Measurements from ENCODE around the gene UST. TPM values are rescaled to one million over a fixed set of nuclear protein-coding genes. Genes with fewer than 3 reads are reported as not detected.

The UST gene, protein sequence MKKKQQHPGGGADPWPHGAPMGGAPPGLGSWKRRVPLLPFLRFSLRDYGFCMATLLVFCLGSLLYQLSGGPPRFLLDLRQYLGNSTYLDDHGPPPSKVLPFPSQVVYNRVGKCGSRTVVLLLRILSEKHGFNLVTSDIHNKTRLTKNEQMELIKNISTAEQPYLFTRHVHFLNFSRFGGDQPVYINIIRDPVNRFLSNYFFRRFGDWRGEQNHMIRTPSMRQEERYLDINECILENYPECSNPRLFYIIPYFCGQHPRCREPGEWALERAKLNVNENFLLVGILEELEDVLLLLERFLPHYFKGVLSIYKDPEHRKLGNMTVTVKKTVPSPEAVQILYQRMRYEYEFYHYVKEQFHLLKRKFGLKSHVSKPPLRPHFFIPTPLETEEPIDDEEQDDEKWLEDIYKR
- total RNA-seq (1 to 10 TPM; 1.2 to 2.3 (median 2.0) TPM), polyA plus RNA-seq (1 to 10 TPM in 2 of 3 donors, under 1 TPM in 1; 0.79 to 2.6 (median 1.3) TPM)
- long read RNA-seq, donor 1, result 0 reads
- long read RNA-seq, donor 2, full-length matches to known transcripts, result 4 of 7 reads
- long read RNA-seq, donor 2, partial matches to known transcripts, result 1 of 7 reads
- long read RNA-seq, donor 2, other reads (novel, unspliced or antisense), result 2 of 7 reads

DNA sequence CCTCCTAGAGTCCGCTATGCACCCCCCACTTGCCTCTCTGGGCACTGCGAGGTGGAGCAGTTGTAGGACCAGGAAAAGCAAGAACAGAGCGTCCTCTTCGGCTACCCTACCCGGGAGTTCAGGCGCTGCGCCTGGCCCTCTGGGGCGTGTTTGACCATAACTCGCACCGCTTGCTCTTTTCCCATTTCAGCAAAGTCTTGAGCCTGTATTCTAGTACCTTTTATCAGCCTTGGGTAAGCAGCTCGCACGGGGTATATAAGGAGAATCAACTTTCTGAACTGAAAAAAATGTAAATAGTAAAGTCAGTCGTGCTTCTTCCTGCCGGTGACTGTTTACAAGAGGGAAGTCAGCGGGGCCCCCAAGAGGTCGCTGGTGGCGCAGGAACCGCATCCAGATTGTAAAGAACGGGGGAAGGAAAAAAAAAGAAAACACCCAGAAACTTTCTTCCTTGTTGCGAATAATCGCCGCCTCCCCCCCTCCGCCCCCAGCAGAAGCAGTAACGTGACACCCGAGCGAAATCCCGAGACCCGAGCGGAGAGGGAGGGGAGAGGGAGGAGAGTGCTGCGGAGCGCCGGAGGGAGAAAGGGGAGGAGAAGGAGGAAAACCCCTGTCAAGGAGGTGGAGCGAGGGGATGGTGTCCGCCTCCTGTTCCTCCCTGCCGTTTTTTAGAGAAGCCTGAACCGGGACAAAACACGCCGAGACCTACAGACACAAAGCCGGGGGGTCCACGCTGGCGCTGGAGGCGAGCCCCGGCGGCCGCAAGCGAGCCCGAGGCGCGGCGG is at the start of gene UST:
UST (plus strand) TSS at position 668 of the 782 bp plus-strand sequence. CDS start 401 bp downstream, outside the sequence.
- TF ChIP-seq, protein P1, sequence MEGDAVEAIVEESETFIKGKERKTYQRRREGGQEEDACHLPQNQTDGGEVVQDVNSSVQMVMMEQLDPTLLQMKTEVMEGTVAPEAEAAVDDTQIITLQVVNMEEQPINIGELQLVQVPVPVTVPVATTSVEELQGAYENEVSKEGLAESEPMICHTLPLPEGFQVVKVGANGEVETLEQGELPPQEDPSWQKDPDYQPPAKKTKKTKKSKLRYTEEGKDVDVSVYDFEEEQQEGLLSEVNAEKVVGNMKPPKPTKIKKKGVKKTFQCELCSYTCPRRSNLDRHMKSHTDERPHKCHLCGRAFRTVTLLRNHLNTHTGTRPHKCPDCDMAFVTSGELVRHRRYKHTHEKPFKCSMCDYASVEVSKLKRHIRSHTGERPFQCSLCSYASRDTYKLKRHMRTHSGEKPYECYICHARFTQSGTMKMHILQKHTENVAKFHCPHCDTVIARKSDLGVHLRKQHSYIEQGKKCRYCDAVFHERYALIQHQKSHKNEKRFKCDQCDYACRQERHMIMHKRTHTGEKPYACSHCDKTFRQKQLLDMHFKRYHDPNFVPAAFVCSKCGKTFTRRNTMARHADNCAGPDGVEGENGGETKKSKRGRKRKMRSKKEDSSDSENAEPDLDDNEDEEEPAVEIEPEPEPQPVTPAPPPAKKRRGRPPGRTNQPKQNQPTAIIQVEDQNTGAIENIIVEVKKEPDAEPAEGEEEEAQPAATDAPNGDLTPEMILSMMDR (IDR thresholded peaks at IDR 0.05), result peak; percentile 8
- no peaks in the 10 kb centered on the region for H3K9me3 ChIP-seq
- intact Hi-C loops (cut with DNase I), result loop anchor here (2.0 to 5.0 kb wide), 2 partner anchors 200 to 201 kb away; no protein-coding TSS in a partner anchor
- 1% methylated on average over 34 to 50 of the region's 50 CpGs for WGBS, 3 donors
- ATAC-seq, result peak; percentile 71 to 83 (median 76)
- peak; percentile 87 to 90 for DNase-seq
- H3K27me3 ChIP-seq (ENCODE audit: insufficient read depth in 3 of 3, low read length in 2 of 3), result peaks cover 0 to 22% (median 4%) of the 10 kb centered on the region in 3 donors
- no peaks in the 10 kb centered on the region for H3K4me1 ChIP-seq
- H3K4me3 ChIP-seq, result peak within 1 kb of the TSS; percentile 78
- no peaks in the 10 kb centered on the region for H3K36me3 ChIP-seq (ENCODE audit: insufficient read depth in 1 of 2, low read depth in 1 of 2)
- H3K27ac ChIP-seq, result peak within 1 kb of the TSS; percentile 57

DNA sequence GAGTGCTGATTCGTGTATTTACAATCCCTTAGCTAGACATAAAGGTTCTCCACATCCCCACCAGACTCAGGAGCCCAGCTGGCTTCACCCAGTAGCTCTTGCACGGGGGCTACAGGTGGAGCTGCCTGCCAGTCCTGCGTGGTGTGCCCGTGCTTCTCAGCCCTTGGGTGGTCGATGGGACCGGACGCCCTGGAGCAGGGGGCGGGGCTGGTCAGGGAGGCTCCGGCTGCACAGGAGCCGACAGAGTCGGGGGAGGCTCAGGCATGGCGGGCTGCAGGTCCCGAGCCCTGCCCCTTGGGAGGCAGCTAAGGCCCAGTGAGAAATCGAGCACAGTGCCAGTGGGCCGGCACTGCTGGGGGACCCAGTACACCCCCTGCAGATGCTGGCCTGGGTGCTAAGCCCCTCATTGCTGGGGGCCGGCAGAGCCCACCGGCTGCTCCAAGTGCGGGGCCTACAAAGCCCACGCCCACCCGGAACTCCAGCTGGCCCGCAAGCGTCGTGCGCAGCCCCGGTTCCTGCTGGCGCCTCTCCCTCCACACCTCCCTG is 48.9 kb upstream of the UST start:
- Histone ChIP-seq H3K36me3 (ENCODE audit: insufficient read depth in 1 of 2, low read depth in 1 of 2) (no peaks in the 10 kb centered on the region), H3K4me3 (no peak overlapping the region), H3K9me3 (no peaks in the 10 kb centered on the region), H3K27me3 (ENCODE audit: insufficient read depth in 3 of 3, low read length in 2 of 3) (no peaks in the 10 kb centered on the region), H3K4me1 (no peaks in the 10 kb centered on the region), H3K27ac (no peak overlapping the region)
- intact Hi-C loops (cut with DNase I), result no loop called here
- TF ChIP-seq, protein P1 (IDR thresholded peaks at IDR 0.05), result no peak
- ATAC-seq (no peak), DNase-seq (no peak)
- WGBS, 3 donors, result 91 to 96% (median 94%) methylated on average over 17 to 26 of the region's 26 CpGs

DNA sequence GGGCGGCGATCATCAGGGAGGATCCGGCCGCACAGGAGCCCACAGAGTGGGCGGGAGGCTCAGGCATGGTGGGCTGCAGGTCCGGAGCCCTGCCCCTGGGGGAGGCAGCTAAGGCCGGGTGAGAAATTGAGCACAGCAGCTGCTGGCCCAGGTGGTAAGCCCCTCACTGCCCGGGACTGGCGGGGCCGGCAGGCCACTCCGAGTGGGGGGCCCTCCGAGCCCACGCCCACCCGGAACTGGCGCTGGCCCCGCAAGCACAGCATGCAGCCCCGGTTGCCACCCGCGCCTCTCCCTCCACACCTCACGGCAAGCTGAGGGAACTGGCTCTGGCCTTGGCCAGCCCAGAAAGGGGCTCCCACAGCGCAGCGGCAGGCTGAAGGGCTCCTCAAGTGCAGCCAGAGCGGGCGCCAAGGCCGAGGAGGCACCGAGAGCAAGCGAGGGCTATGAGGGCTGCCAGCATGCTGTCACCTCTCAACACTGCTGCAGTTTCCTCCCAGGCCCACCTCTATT is 48.1 kb upstream of the UST start:
- Histone ChIP-seq H3K4me3 (no peak overlapping the region), H3K36me3 (ENCODE audit: insufficient read depth in 1 of 2, low read depth in 1 of 2) (no peaks in the 10 kb centered on the region), H3K9me3 (no peaks in the 10 kb centered on the region), H3K27me3 (ENCODE audit: insufficient read depth in 3 of 3, low read length in 2 of 3) (no peaks in the 10 kb centered on the region), H3K27ac (no peak overlapping the region), H3K4me1 (no peaks in the 10 kb centered on the region)
- DNase-seq, result no peak
- intact Hi-C loops (cut with DNase I), result no loop called here
- TF ChIP-seq, protein P1 (IDR thresholded peaks at IDR 0.05), result no peak
- ATAC-seq, result no peak
- 92 to 93% (median 93%) methylated on average over 20 to 27 of the region's 27 CpGs for WGBS, 3 donors

DNA sequence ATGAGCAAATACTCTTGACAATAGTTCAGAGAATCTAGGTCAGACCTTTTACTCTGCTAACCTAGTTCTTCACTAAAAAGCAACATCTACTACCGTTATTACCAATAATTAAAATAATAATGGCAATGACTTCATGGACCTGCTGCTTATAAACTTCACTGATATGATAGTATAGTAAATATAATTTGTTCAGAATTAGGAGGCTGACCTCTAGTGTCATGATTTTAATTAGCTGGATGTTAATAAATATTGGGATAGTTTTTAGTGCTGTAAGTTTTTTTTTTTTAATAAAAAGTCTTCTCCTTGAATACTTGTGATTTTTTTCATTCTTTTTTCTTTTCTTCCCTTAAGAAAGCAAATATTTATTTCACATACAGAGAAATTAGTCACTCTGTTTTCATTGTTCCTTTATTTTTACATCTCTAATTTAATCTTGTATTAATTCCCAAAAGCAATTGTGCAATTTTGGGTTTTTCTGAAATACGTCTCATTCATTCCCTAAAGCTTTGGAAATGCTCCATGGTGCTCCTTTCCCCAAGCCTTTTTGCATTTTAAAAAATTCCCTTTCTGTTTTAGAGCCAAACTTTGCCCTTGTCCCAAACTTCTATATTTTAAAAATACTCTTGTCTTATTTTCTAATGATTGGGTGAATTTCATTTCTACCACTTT is 46.6 kb upstream of the UST start:
- intact Hi-C loops (cut with DNase I), result loop anchor here (2.0 to 5.0 kb wide), 2 partner anchors 121 to 123 kb away; no protein-coding TSS in a partner anchor
- ATAC-seq (no peak), DNase-seq (no peak)
- Histone ChIP-seq H3K4me1 (no peaks in the 10 kb centered on the region), H3K27ac (no peak overlapping the region), H3K9me3 (no peaks in the 10 kb centered on the region), H3K36me3 (ENCODE audit: insufficient read depth in 1 of 2, low read depth in 1 of 2) (no peaks in the 10 kb centered on the region), H3K27me3 (ENCODE audit: insufficient read depth in 3 of 3, low read length in 2 of 3) (no peaks in the 10 kb centered on the region), H3K4me3 (peak overlapping the region; percentile 46)
- TF ChIP-seq, protein P1 (IDR thresholded peaks at IDR 0.05), result peak; percentile 15
- 42 to 48% (median 45%) methylated on average over 2 of the region's 2 CpGs for WGBS, 3 donors

Measured in psoas muscle (tissue), 8 donors.